ENCODE measurements around the gene IPO4.
"Not testable (repeated sequence)": the region's sequence is repeated elsewhere in the genome, so short reads cannot be mapped to it uniquely, and the experiment has no call there.

Gene IPO4

GRCh38 chr14:24188251-24189058 is at the start of gene IPO4:
TSS of gene IPO4 (minus strand) at chr14:24188816. CDS start at chr14:24188787, 29 bp downstream.
- peak; percentile 99 for DNase-seq

GRCh38 chr14:24238123-24238522 is 49.5 kb upstream of the IPO4 start:
- no peak for DNase-seq

GRCh38 chr14:24237463-24237955 is 48.9 kb upstream of the IPO4 start:
- no peak for DNase-seq

DNA sequence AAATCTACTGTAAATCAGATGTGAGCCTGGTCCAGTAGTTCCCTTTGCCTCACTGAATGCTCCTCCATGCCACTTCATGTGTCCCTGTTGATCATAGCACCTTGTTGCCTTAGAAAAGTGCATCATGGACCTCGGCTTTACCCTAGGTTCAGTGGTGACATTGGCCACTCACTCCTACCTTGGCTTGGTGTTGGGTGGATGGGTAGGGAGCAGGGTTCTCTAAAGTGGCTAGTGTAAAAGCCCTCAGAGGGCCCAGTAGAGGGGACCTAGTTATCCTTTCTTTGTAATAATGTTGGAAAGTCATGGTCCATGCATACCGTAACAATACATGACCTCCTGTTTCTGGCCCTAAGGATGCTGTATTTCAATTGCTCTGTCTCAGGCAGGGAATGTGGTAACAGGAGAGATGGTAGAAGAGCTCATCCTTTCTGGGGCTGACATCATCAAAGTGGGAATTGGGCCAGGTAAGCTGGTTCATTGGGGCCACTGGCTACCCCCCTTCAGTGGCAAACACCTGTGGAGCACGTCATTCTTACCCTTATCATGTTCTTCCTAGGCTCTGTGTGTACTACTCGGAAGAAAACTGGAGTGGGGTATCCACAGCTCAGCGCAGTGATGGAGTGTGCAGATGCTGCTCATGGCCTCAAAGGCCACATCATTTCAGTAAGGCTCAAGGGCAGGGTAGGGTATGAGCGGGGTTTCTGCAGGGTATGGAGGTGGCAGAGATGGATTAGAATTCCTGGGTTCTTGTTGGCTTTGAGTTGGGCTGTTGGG is 48.3 kb upstream of the IPO4 start:
- no peak for DNase-seq

DNA sequence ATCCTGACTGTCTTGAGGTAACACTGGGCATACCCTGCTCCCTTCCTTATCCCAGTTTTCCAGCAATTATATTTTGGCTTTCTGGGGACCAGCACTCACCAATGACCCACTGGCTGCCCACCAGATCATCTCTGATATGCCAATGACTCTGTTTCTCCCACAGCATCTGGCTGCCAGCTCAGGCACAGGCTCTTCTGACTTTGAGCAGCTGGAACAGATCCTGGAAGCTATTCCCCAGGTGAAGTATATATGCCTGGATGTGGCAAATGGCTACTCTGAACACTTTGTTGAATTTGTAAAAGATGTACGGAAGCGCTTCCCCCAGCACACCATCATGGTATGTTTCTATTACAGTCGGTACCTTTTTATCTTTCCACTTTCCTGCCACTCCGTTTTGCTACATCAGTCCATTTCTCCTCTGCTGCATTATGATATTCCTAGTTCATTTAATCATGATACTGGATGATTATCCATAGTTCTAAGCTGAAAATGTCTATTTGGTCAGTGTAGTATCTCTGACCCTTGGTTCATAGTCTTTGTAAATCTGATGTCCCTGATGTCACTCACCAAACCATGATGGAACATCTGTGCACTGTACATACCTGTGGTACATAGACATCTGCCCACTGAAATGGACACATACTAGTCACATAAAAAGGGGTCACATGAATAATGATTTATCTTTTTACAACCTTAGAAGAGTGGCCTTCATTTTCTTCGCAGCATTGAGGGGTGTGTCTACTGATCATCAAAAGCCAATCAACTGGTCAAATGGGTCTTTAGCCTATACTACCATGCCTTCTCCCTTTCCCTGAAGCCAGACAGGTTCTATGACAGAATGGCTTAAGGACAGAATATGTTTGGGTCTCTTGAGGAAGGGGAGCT is 47.4 kb upstream of the IPO4 start:
- DNase-seq: no peak

DNA sequence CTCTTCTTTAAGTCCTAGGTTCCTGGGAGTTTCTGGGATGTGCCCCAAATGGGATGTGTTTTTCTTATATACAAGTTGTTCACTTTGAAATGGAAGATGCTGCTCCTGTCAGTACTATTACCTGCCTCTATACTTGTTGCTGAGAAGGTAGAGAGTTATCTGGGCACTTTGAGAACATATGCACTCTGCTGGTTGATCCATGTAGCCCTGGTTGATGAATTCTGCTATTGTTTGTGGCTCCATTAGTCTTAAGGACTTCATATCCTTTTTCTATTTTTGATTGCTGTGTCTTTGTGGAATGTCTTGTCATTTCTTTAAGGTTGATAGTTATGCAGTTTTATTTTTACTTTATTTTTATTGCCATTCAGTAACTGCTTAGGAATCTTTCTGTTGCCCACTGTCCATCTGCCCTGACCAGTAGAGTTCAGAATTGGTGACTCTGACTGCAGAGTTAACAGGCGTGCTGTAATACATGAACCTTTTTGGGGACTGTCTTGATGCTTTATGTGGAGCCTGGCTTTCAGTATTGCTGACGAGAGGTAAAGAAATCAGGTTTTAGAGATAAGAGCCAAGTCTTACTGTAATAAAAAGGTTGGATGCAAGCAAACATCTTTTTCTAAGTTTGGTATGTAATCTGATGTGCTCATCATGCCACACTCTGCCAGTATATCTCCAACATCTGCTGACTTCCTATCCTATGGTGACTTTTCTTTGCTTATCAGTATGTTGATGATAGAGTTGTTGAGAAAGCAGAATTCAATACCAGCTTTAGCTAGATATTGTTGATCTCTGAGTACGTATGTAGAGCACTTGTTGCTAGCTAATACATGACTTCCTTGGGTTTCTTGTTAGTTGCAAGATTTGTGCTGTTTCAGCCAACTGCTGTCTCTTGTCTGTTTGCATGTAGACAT is 45.7 kb upstream of the IPO4 start:
- DNase-seq: no peak

DNA sequence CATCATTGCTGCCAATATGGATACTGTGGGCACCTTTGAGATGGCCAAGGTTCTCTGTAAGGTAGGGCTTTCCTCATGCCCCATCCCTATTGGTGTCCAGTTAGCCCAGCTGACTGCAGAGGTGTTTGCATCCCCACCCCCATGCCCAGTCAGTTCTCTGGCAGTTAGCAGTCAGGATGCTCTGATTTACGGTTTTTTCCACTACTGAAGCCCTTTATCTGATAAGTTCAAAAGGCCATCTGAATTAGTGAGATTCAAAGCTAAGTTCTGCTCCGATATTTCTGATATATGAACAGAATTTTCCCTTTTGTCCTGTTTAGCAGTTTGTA is 44.9 kb upstream of the IPO4 start:
- no peak for DNase-seq

GRCh38 chr14:24232645-24233537 is 44.3 kb upstream of the IPO4 start, which contains the start of gene GMPR2:
TSS of gene GMPR2 (plus strand) at chr14:24232929. CDS start at chr14:24233254, 325 bp downstream.
- peak; percentile 90 for DNase-seq

DNA sequence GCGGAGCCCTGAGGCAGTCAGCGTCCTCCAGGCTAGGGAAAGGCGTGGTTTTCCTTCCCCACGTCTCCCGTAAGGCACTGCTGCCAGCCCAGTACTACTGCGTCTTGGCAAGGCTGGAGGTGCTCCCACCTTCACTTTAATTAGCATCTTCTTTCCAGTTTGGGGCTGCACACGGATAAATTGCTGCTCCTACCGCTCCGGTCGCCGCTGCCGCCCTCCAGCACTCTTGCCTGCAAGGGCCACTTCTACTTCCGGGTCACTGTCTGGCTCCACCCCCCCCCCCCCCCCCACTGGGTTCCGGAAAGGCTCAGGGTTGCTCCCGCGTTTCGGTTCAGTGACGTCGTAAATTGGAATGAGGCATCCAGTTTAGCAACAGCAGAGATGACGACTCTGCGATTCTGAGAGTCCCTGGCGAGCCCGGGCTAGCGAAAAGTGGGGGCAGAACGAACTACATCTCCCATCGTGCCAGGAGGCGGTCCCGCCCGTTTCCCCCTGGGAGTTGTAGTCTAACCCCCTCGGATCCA is 43.6 kb upstream of the IPO4 start, which contains the start of gene NEDD8:
Gene NEDD8 (minus strand): TSS at position 247 of the 524 bp plus-strand sequence. CDS start 100 bp downstream, at position 147.
- DNase-seq: peak; percentile 94

DNA sequence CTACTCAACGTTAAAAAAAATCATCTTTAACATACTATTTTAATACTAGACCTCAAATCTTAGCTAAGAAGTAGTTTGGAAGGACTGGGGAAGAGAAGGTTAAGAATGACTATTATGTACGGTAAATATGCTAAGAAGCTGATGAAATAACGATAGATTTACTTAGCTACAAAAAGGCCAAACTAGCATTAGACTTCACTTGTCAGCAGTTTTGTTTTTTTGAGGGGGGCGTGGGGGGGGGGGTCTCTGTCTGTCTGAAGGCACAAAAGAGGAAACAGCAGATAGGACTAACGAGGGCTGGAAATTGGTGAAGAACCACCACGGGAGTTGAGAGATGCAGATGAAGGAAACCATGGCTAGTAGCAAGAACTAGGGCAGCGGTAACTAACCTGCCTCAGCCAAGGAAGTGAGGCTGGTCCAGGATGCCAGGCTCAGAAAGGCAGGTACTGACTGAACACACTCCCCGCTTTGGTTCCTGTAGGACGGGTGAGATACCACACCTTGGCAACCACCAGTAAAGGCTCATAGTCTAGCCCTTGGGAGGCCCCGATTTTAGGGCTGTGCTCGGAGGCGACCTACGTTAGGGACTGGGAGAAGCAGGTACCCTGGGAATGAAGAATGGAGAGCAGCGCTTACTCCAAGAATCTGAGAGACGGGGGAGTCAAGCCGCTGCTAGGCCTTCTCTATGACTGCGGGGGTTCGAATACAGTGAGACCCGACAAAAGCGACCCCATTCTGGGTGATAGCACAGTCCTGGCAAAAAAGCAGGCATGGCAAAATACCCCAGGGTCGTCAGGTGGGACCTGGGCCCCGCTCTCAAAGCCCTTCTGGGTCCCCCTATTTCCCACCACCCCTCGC is 42.9 kb upstream of the IPO4 start:
- DNase-seq: no peak

- DNase-seq: no peak
These were observed 40.3 kb upstream of the IPO4 start for GRCh38 chr14:24228902-24229301.

- DNase-seq: no peak
These were observed 37.9 kb upstream of the IPO4 start for GRCh38 chr14:24226473-24226872.

- no peak for DNase-seq
These were observed 36.0 kb upstream of the IPO4 start for GRCh38 chr14:24224618-24225071.

GRCh38 chr14:24222987-24223386 is 34.4 kb upstream of the IPO4 start:
- DNase-seq: not testable (repeated sequence)

GRCh38 chr14:24219521-24219920 is 30.9 kb upstream of the IPO4 start:
- no peak for DNase-seq

DNA sequence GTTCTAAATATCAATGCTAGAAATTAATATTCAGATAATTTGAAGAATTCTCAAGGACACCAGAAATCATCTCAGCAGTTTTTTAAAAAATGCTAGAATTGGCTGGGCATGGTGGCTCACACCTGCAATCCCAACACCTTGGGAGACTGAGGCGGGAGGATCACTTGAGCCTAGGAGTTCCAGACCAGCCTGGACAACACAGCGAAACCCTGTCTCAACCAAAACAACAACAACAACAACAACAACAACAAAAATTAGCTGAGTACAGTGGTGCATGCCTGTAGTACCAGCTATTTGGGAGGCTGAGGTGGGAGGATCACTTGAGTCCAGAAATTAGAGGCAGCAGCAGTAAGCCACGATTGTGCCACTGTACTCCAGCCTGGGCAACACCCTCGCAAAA is 30.5 kb upstream of the IPO4 start:
- DNase-seq: no peak

DNA sequence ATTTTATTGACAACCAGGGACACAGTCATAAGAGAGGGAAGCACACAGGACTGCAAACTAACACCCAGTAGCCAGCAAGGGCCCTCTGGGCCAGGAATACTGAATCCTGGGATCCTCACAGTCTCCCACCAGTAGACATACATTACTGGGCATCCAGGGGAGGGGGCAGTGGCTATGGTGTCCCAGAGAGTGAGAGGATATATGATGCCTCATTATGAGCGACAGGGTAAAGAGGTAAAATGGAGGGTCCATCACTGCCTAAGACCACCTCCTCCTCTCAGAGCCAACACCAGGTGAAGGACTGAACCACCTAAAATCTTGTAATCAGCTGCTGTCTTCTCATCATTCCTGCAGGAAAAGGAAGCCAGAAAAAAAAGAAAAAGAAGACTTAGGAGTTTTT is 28.3 kb upstream of the IPO4 start:
- DNase-seq: not testable (repeated sequence)

GRCh38 chr14:24216345-24216699 is 27.7 kb upstream of the IPO4 start:
- DNase-seq: no peak
